SK-N-SH treated with all-trans-retinoic acid at 6 μM for 48 hours (cell line): ENCODE results near the gene GRIFIN.

Source experiments
- ATAC-seq: fragments of 200-7000 bp; cut with Tn5 transposase; 3 replicates; pipeline ENCODE4 v1.9.1; 2020; ENCODE audit warnings: mild to moderate bottlenecking, moderate library complexity
- ARNTL ChIP-seq: fragments of 450-650 bp; formaldehyde crosslinking; IDR thresholded peaks from 2 replicates; pipeline ENCODE4 v1.5.0; 2020; ENCODE audit warnings: low read depth, mild to moderate bottlenecking, moderate library complexity, borderline replicate concordance
- BACH2 ChIP-seq: fragments of 250-450 bp; sonication (Bioruptor Pico); IDR thresholded peaks from 2 replicates; pipeline ENCODE4 v1.9.0; 2021; ENCODE audit warnings: mild to moderate bottlenecking, borderline replicate concordance
- CSDC2 ChIP-seq: fragments of 250-450 bp; sonication (Bioruptor Pico); IDR thresholded peaks from 2 replicates; pipeline ENCODE4 v1.5.0; 2020; ENCODE audit warnings: mild to moderate bottlenecking, moderate library complexity
- ESRRG ChIP-seq: fragments of 250-450 bp; sonication (Bioruptor Pico); IDR thresholded peaks from 2 replicates; pipeline ENCODE4 v1.6.1; 2021; ENCODE audit warnings: mild to moderate bottlenecking
- GLIS3 ChIP-seq: fragments of 250-450 bp; sonication (Bioruptor Pico); IDR thresholded peaks from 2 replicates; pipeline ENCODE4 v1.5.0; 2020; ENCODE audit warnings: mild to moderate bottlenecking, moderate library complexity
- ISL1 ChIP-seq: fragments of 250-450 bp; sonication (Bioruptor Pico); IDR thresholded peaks from 2 replicates; pipeline ENCODE4 v2.1.2; 2022; ENCODE audit warnings: mild to moderate bottlenecking, moderate library complexity
- OSR1 ChIP-seq: fragments of 250-450 bp; sonication (Bioruptor Pico); IDR thresholded peaks from 2 replicates; pipeline ENCODE4 v1.8.0; 2022; ENCODE audit warnings: moderate library complexity, mild to moderate bottlenecking, inconsistent platforms
- PPARA ChIP-seq: fragments of 250-450 bp; sonication (Bioruptor Pico); IDR thresholded peaks from 2 replicates; pipeline ENCODE4 v1.5.0; 2020; ENCODE audit warnings: mild to moderate bottlenecking, borderline replicate concordance
- SNAI2 ChIP-seq: fragments of 250-450 bp; sonication (Bioruptor Pico); IDR thresholded peaks from 2 replicates; pipeline ENCODE4 v1.5.0; 2020; ENCODE audit warnings: mild to moderate bottlenecking, moderate library complexity
- TOX ChIP-seq: fragments of 250-450 bp; sonication (Bioruptor Pico); IDR thresholded peaks from 2 replicates; pipeline ENCODE4 v1.8.0; 2021; ENCODE audit warnings: mild to moderate bottlenecking, moderate library complexity, borderline replicate concordance
- ZC3H10 ChIP-seq: fragments of 250-450 bp; sonication (Bioruptor Pico); IDR thresholded peaks from 2 replicates; pipeline ENCODE4 v1.5.1; 2021; ENCODE audit warnings: mild to moderate bottlenecking, moderate library complexity
- ZFP3 ChIP-seq: fragments of 250-450 bp; sonication (Bioruptor Pico); IDR thresholded peaks from 2 replicates; pipeline ENCODE4 v1.5.0; 2020; ENCODE audit warnings: mild to moderate bottlenecking, moderate library complexity
- ZFP30 ChIP-seq: fragments of 450-650 bp; formaldehyde crosslinking; IDR thresholded peaks from 2 replicates; pipeline ENCODE4 v1.5.0; 2022; ENCODE audit warnings: mild to moderate bottlenecking, moderate library complexity
- ZNF70 ChIP-seq: fragments of 450-650 bp; formaldehyde crosslinking; IDR thresholded peaks from 2 replicates; pipeline ENCODE4 v1.5.0; 2020; ENCODE audit warnings: mild to moderate bottlenecking, moderate library complexity
- TF ChIP-seq, protein P1 (sequence below): fragments of 250-450 bp; sonication (Bioruptor Pico); IDR thresholded peaks from 2 replicates; pipeline ENCODE4 v1.8.0; 2020; ENCODE audit warnings: mild to moderate bottlenecking, moderate library complexity, borderline replicate concordance
- TF ChIP-seq, protein P2 (sequence below): fragments of 250-450 bp; sonication (Bioruptor Pico); IDR thresholded peaks from 2 replicates; pipeline ENCODE4 v1.8.0; 2021; ENCODE audit warnings: low read depth, mild to moderate bottlenecking, moderate library complexity, borderline replicate concordance
- TF ChIP-seq, protein P3 (sequence below): fragments of 250-450 bp; sonication (Bioruptor Pico); IDR thresholded peaks from 2 replicates; pipeline ENCODE4 v1.5.1; 2020; ENCODE audit warnings: low read depth, mild to moderate bottlenecking, moderate library complexity

Gene GRIFIN, protein sequence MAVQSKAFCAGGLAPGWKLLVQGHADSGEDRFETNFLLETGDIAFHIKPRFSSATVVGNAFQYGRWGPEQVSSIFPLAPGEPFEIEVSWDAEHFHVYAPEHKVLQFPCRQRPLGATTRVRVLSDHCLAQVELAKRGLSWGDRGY

DNA sequence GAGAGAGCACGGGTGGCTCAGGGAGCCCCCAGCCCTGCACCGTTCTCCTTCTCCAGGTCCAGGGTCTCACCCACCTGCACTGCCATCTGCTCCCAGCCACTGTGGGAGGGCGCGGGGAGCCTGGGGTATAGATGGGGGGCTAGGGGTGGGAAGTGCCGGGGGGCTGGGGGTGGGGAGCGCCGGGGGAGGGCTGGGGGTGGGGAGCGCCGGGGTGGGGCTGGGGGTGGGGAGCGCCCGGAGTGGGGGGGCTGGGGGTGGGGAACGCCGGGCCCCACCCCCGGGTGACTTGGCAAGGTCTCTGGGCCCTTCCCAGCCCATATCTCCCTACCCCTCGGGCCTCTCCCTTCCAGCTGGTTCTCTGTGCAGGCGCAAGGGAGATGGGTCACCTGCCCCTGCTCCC lies at the start of gene GRIFIN:
TSS of gene GRIFIN (minus strand) at position 101 of the 400 bp plus-strand sequence. CDS start at position 86, 15 bp downstream.
- no peak for ATAC-seq
- no peak for TF ChIP-seq GLIS3
- no peak for TF ChIP-seq ESRRG (CRISPR knock-in tag)
- TF ChIP-seq ZFP30 (CRISPR knock-in tag), result no peak
- TF ChIP-seq, protein P1, sequence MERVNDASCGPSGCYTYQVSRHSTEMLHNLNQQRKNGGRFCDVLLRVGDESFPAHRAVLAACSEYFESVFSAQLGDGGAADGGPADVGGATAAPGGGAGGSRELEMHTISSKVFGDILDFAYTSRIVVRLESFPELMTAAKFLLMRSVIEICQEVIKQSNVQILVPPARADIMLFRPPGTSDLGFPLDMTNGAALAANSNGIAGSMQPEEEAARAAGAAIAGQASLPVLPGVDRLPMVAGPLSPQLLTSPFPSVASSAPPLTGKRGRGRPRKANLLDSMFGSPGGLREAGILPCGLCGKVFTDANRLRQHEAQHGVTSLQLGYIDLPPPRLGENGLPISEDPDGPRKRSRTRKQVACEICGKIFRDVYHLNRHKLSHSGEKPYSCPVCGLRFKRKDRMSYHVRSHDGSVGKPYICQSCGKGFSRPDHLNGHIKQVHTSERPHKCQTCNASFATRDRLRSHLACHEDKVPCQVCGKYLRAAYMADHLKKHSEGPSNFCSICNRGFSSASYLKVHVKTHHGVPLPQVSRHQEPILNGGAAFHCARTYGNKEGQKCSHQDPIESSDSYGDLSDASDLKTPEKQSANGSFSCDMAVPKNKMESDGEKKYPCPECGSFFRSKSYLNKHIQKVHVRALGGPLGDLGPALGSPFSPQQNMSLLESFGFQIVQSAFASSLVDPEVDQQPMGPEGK, result no peak
- no peak for TF ChIP-seq OSR1 (CRISPR knock-in tag)
- TF ChIP-seq, all 23 proteins: peak for 0

DNA sequence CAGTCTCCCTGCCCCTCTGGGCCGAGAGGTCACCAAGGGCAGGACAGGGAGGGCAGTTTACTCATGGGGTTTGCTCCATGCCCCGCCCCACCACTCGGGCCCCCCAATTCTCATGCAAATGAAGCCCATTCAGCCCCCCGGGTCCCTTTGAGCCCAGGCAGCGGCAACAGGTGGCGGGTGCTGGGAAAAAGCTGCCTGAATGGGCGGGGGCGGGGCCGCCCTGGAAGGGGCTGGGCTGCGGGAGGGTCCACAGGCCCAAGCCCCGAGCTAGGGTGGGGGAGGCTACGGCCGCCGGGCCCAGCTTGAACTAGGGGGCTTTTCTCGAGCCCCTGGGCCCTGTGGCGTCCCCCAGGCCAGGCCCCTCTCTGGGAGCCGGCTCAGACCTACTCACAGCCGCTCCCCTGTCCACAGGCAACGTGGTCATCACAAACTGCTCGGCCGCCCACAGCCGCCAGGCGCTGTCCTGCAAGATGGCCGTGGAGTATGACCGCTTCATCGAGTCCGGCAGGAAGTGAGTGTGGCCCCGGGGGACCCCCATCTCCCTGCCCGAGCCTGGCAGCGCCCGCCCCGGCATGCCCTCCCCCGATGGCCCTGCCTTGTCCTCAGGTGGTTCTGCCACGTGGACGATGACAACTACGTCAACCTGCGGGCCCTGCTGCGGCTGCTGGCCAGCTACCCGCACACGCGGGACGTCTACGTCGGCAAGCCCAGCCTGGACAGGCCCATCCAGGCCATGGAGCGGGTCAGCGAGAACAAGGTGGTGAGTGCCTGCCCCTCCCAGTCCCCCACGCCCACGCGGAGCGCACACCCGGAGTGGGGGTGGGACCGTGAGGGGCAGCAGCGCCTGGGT lies 48.8 kb upstream of the GRIFIN start:
- TF ChIP-seq ZNF70 (CRISPR knock-in tag) (no peak), ZFP3 (no peak), ZFP30 (CRISPR knock-in tag) (no peak), CSDC2 (CRISPR knock-in tag) (no peak), ISL1 (CRISPR knock-in tag) (no peak), ZC3H10 (CRISPR knock-in tag) (no peak), TOX (CRISPR knock-in tag) (no peak)
- TF ChIP-seq, protein P1, result no peak
- ATAC-seq, result no peak

DNA sequence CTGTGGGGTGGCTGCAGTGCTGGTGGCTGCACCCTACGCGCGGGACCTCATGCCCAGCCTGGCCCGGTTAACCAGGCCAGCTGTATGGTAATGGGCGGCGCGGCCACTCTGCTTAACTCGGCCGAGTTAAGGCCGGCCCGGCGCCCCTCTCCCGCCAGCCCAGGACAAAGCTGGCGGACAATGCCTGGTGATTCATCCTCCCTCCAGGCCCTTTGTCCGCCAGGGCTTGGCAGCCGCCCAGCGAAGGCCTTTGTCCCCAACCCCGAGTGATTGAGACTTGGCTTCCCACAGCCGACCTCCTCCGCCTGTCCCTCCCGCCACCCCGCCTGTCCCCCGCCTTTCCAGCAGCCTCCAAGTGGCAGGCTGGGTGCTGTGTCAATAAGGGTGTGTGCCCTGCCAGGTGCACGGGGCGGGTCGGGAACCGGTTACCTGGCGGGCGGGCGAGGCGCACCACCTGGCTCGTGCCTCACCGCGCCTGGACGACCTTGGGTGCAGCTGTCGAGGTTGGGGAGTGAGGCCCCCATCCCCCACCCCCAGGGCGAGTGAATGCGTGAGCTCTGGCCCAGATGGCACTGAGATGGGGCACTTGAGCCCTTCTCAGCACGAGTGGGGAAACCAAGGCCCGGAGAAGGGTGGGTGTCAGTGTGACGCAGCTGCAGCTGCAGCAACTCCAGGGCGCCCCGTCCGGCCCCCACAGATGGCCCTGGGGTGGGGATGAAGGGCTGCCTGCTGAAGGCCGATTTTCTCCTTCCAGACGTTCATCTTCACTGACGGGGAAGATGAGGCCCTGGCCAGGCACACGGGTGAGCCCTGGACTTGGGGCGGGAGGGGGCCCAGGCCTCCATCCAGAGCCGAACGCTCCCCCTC lies 48.0 kb upstream of the GRIFIN start:
- ATAC-seq, result peak; percentile 27
- no peak for TF ChIP-seq PPARA (CRISPR knock-in tag)
- TF ChIP-seq ARNTL, result no peak
- TF ChIP-seq SNAI2, result 0 out of 2 replicates have a peak, but pooled peaks have one; percentile 25
- TF ChIP-seq, all 23 proteins: peak for 1

DNA sequence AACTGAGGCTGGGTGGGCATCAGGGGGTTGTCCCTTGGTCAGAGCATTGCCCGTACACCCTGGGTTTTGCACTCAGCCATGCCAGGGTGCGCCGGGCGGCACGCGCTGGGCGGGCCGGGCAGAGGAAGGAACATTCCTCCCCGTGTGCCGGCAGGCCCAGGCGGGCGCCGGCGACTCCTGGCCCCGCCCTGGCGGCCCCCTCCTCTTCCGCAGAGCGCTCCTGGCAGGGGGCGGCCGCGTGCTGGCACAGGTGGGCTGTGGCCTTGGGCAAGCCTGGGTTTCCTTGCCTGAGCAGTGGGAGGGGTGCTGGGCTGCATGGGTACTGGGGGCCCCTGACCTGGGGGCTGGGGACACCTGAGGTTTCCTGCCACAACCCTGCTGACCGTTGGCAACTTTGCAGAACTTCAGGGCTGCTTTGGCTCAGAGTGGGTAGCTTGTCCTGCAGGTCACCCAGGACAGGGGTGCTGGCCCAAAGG lies 47.3 kb upstream of the GRIFIN start:
- TF ChIP-seq, protein P2, sequence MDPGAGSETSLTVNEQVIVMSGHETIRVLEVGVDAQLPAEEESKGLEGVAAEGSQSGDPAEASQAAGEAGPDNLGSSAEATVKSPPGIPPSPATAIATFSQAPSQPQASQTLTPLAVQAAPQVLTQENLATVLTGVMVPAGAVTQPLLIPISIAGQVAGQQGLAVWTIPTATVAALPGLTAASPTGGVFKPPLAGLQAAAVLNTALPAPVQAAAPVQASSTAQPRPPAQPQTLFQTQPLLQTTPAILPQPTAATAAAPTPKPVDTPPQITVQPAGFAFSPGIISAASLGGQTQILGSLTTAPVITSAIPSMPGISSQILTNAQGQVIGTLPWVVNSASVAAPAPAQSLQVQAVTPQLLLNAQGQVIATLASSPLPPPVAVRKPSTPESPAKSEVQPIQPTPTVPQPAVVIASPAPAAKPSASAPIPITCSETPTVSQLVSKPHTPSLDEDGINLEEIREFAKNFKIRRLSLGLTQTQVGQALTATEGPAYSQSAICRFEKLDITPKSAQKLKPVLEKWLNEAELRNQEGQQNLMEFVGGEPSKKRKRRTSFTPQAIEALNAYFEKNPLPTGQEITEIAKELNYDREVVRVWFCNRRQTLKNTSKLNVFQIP, result no peak
- no peak for TF ChIP-seq TOX (CRISPR knock-in tag)
- no peak for TF ChIP-seq ZFP3
- no peak; the same call in 2 of the 3 replicates for ATAC-seq

DNA sequence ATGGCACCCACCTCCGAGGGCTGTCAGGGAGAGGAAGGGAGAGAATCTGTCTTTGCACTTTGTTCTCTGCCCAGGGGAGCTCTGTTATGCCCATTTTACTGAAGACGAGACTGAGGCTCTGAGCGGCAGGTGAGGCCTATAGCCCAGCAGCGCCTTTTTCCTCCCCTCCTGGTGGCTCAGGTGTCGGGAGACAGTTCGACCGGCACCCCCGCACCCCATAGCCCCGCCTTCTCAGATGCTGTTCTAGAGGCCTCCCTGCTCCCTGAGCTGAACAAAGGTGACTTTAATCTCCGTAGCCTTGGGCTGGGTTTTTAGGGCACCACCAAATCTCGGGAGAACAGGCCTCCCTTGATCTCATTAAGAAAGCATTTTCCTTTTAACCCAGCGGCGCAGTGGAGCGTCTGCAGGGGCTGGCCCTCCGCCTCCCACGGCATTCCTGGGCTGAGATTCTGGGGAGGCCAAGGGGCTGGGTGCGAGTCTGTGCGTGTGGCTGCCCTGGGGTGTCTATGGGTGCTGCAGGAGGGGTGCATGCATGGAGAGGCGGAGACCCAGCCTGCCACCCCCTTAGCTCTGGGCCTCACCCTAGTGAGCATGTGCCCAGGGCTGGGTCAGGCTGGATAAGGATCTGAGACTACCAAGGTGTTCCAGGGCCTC lies 46.7 kb upstream of the GRIFIN start:
- ATAC-seq, result peak; percentile 42
- TF ChIP-seq, protein P3, sequence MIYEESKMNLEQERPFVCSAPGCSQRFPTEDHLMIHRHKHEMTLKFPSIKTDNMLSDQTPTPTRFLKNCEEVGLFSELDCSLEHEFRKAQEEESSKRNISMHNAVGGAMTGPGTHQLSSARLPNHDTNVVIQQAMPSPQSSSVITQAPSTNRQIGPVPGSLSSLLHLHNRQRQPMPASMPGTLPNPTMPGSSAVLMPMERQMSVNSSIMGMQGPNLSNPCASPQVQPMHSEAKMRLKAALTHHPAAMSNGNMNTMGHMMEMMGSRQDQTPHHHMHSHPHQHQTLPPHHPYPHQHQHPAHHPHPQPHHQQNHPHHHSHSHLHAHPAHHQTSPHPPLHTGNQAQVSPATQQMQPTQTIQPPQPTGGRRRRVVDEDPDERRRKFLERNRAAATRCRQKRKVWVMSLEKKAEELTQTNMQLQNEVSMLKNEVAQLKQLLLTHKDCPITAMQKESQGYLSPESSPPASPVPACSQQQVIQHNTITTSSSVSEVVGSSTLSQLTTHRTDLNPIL (CRISPR knock-in tag), result no peak
- TF ChIP-seq CSDC2 (CRISPR knock-in tag) (no peak), BACH2 (CRISPR knock-in tag) (no peak), ZFP30 (CRISPR knock-in tag) (no peak), OSR1 (CRISPR knock-in tag) (no peak)
